Measurements from ENCODE around the gene CTXN2.

CTXN2 gene

GRCh38 chr15:48168616-48169015 is 22.8 kb upstream of the CTXN2 start:
- no peak overlapping the region for H3K4me3 ChIP-seq (ENCODE audit: low read depth, low read length)
- no peak for TF ChIP-seq CTCF (IDR thresholded peaks at IDR 0.05; ENCODE audit: borderline replicate concordance, insufficient read depth, low read depth, low read length)

- no peak for TF ChIP-seq CTCF (IDR thresholded peaks at IDR 0.05; ENCODE audit: borderline replicate concordance, insufficient read depth, low read depth, low read length)
- H3K4me3 ChIP-seq (ENCODE audit: low read depth, low read length) = no peak overlapping the region
These were observed 20.5 kb upstream of the CTXN2 start for GRCh38 chr15:48170981-48171380.

DNA sequence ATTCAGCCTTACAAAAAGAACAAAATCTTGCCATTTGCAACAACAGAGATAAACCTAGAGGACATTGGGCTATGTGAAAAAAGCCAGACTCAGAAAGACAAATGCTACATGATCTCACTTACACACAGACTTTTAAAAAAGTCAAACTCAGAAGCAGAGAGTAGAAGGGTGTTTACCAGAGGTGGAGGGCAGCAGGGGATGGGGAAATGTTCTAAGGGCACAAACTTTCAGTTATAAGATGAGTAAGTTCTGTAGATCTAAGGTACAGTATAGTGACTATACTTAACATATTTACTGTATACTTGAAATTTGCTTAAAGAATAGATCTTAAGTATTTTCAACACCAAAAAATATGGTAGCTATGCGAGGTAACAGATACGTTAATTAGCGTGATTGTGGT is 16.3 kb upstream of the CTXN2 start:
- no peak overlapping the region for H3K4me3 ChIP-seq (ENCODE audit: low read depth, low read length)
- no peak for TF ChIP-seq CTCF (IDR thresholded peaks at IDR 0.05; ENCODE audit: borderline replicate concordance, insufficient read depth, low read depth, low read length)

DNA sequence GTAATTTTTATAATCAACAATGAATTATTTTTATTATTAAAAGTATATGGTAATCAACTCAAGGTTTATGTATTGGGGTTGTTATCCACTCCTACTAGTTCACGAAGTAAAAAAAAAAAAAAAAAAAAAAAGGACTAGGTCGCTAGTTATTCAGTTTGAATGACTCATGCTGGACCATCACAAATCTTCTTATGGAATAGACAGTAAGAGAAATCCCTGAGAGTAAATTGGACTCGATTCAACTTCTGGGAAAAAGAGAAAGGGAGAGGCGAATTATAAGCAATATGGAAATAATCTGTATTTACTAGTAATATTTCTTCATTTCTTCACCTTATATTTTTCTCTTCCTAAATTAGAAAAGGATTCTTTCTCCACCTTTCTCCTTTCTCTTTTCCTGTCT is 15.4 kb upstream of the CTXN2 start:
- no peak for TF ChIP-seq CTCF (IDR thresholded peaks at IDR 0.05; ENCODE audit: borderline replicate concordance, insufficient read depth, low read depth, low read length)

DNA sequence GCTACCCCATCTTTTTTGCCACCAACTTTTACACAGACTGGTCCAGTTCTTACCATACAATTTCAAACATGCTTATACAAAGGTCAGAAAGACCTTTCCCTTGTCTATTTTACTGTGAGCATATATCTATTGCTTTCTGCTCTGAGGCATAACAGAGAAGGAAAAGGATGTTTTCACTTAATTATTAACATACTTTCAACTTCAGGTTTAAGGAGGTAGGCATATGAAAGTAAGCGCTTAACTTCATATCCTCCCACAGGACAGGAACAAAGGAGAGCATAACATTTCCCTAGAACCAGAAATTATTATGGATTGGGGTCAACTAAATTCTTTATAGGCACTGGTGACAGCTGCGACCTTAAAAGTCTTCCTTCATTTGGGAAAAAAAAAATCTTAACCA is 14.5 kb upstream of the CTXN2 start:
- TF ChIP-seq CTCF (IDR thresholded peaks at IDR 0.05; ENCODE audit: borderline replicate concordance, insufficient read depth, low read depth, low read length) = no peak
- peak overlapping the region; percentile 87 for H3K4me3 ChIP-seq (ENCODE audit: low read depth, low read length)

More for the DNA sequence above, 15.4 kb upstream of the CTXN2 start:
- H3K4me3 ChIP-seq (ENCODE audit: low read depth, low read length) = no peak overlapping the region

DNA sequence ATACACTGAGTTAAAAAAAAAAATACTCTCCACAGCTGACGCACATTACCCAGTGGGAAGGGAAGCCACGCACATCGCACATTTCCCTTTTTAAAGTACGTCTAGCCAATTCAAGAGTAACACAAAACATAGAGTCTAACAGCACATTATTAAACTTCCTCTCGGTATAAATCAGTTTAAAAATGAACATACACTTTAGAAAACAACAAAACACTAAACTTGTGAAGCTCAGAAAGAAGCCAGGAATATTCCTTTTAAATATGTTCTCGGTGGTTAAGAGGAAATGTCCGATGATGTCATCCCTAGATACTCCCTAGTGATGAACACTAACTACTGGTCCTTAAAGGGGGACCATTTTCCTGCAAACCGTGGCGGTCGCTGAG is 14.1 kb upstream of the CTXN2 start:
- peak overlapping the region; percentile 87 for H3K4me3 ChIP-seq (ENCODE audit: low read depth, low read length)
- no peak for TF ChIP-seq CTCF (IDR thresholded peaks at IDR 0.05; ENCODE audit: borderline replicate concordance, insufficient read depth, low read depth, low read length)

GRCh38 chr15:48177766-48178647 is 13.5 kb upstream of the CTXN2 start, which contains the start of gene MYEF2:
MYEF2 (minus strand) TSS chr15:48178295; CDS start chr15:48178237, 58 bp downstream.
- H3K4me3 ChIP-seq (ENCODE audit: low read depth, low read length) = peak within 1 kb of the TSS; percentile 87
- TF ChIP-seq CTCF (IDR thresholded peaks at IDR 0.05; ENCODE audit: borderline replicate concordance, insufficient read depth, low read depth, low read length) = no peak
